Activated CD8-positive, alpha-beta T cell treated with anti-CD3 and anti-CD28 coated beads, Interleukin-2, amount 10 ng/mL, durations not matched to agents 7 days and 5 days (primary cell): ENCODE measurements around the gene PPP1R3F. TPM values are rescaled to one million over a fixed set of nuclear protein-coding genes. Genes with fewer than 3 reads are reported as not detected.
"Not testable (repeated sequence)": the region's sequence is repeated elsewhere in the genome, so short reads cannot be mapped to it uniquely, and the experiment has no call there.

Experiments
- ATAC-seq: fragments of 150-1000 bp; cut with Tn5 transposase; one replicate; pipeline ENCODE4 v1.10.0; 2021; ENCODE audit warnings: moderate library complexity
- CTCF ChIA-PET: fragments of 350-600 bp; sonication (Branson Sonifier 250); formaldehyde crosslinking; loops from one replicate; lab custom pipeline; 2021; ENCODE audit warnings: antibody characterized with exemption; lab: Charles Lee
- POLR2A ChIA-PET: fragments of 350-600 bp; sonication (Branson Sonifier 250); formaldehyde crosslinking; loops from one replicate; lab custom pipeline; 2021; ENCODE audit warnings: antibody characterized with exemption; lab: Charles Lee
- DNase-seq: peaks from one replicate; pipeline ENCODE4 v3.0.0-alpha.2; 2020
- H3K27ac Mint-ChIP-seq: one replicate; pipeline ENCODE4 v1.8.0; 2021; ENCODE audit warnings: mild to moderate bottlenecking, mixed read lengths
- H3K27me3 Mint-ChIP-seq: one replicate; pipeline ENCODE4 v1.8.0; 2021; ENCODE audit warnings: low read depth, mixed read lengths
- H3K36me3 Mint-ChIP-seq: one replicate; pipeline ENCODE4 v1.8.0; 2021; ENCODE audit warnings: low read depth, mixed read lengths
- H3K4me1 Mint-ChIP-seq: one replicate; pipeline ENCODE4 v1.8.0; 2021; ENCODE audit warnings: low read depth, mixed read lengths
- H3K4me3 Mint-ChIP-seq: one replicate; pipeline ENCODE4 v1.8.0; 2021; ENCODE audit warnings: mild to moderate bottlenecking, mixed read lengths
- H3K9me3 Mint-ChIP-seq: one replicate; pipeline ENCODE4 v1.8.0; 2022; ENCODE audit warnings: mixed read lengths; ENCODE audit not compliant: insufficient read depth
- total RNA-seq, 2 experiments: library from RNA; stranded (reverse); gene quantifications; one replicate each; pipeline ENCODE4 v1.2.3, GENCODE V29; 2021

Gene PPP1R3F
- total RNA-seq, 2 experiments from 2014 or later = 8.0 to 8.5 TPM

GRCh38 chrX:49322266-49322665, 52.7 kb downstream of the PPP1R3F start:
- H3K9me3 Mint-ChIP-seq, H3K36me3 Mint-ChIP-seq, CTCF ChIA-PET, POLR2A ChIA-PET, H3K27ac Mint-ChIP-seq, DNase-seq, H3K27me3 Mint-ChIP-seq, ATAC-seq, H3K4me3 Mint-ChIP-seq, H3K4me1 Mint-ChIP-seq: not testable (repeated sequence)

GRCh38 chrX:49323735-49324134, 54.1 kb downstream of the PPP1R3F start:
- H3K4me3 Mint-ChIP-seq, H3K27ac Mint-ChIP-seq, H3K9me3 Mint-ChIP-seq, POLR2A ChIA-PET, DNase-seq, H3K27me3 Mint-ChIP-seq, CTCF ChIA-PET, ATAC-seq, H3K4me1 Mint-ChIP-seq, H3K36me3 Mint-ChIP-seq: not testable (repeated sequence)

GRCh38 chrX:49330421-49330820, 60.8 kb downstream of the PPP1R3F start:
- H3K27me3 Mint-ChIP-seq, H3K9me3 Mint-ChIP-seq, H3K4me1 Mint-ChIP-seq, H3K36me3 Mint-ChIP-seq, POLR2A ChIA-PET, DNase-seq, H3K4me3 Mint-ChIP-seq, CTCF ChIA-PET, ATAC-seq, H3K27ac Mint-ChIP-seq: not testable (repeated sequence)

GRCh38 chrX:49331282-49331681, 61.7 kb downstream of the PPP1R3F start, which contains the start of gene GAGE13:
Gene GAGE13, plus strand, starts transcription at chrX:49331582. Its CDS starts 1,156 bp downstream, at chrX:49332738.
- H3K4me3 Mint-ChIP-seq, POLR2A ChIA-PET, H3K36me3 Mint-ChIP-seq, CTCF ChIA-PET, H3K27ac Mint-ChIP-seq, ATAC-seq, DNase-seq, H3K9me3 Mint-ChIP-seq, H3K4me1 Mint-ChIP-seq, H3K27me3 Mint-ChIP-seq: not testable (repeated sequence)

- H3K9me3 Mint-ChIP-seq, H3K4me1 Mint-ChIP-seq, H3K4me3 Mint-ChIP-seq, CTCF ChIA-PET, POLR2A ChIA-PET, H3K36me3 Mint-ChIP-seq, ATAC-seq, H3K27ac Mint-ChIP-seq, DNase-seq, H3K27me3 Mint-ChIP-seq: not testable (repeated sequence)
Observed at GRCh38 chrX:49331841-49332240, 62.2 kb downstream of the PPP1R3F start.

Other genes with a start within 250 kb of the PPP1R3F start
- gene TFE3, start 226.4 kb upstream of the PPP1R3F start, total RNA-seq = 10 to 100 TPM; 17.6 to 18.2 TPM
- gene CCDC120, start 210.8 kb upstream of the PPP1R3F start, total RNA-seq = 1 to 10 TPM; 5.0 to 5.4 TPM
- gene PRAF2, start 195.8 kb upstream of the PPP1R3F start, total RNA-seq = 10 to 100 TPM; 19.7 to 22.6 TPM
- gene WDR45, start 189.9 kb upstream of the PPP1R3F start, total RNA-seq = 10 to 100 TPM; 29.1 to 29.4 TPM
- 10 to 100 TPM; 26.1 to 26.2 TPM for gene GPKOW, start 146.1 kb upstream of the PPP1R3F start, total RNA-seq
- gene MAGIX, start 107.0 kb upstream of the PPP1R3F start, total RNA-seq = 1 to 10 TPM in 1 of 2 experiments, under 1 TPM in 1; 0.97 to 1.5 TPM
- gene PLP2, start 97.9 kb upstream of the PPP1R3F start, total RNA-seq = 100 to 1,000 TPM; 203 to 214 TPM
- 10 to 100 TPM; 13.9 TPM for gene PRICKLE3, start 83.4 kb upstream of the PPP1R3F start, total RNA-seq
- 1 to 10 TPM; 1.1 to 2.6 TPM for gene SYP, start 69.6 kb upstream of the PPP1R3F start, total RNA-seq
- under 1 TPM; 0.11 to 0.18 TPM for gene CACNA1F, start 36.5 kb upstream of the PPP1R3F start, total RNA-seq
- gene CCDC22, start 34.3 kb upstream of the PPP1R3F start, total RNA-seq = 10 to 100 TPM; 27.3 to 32.2 TPM
- gene FOXP3, start 5.1 kb upstream of the PPP1R3F start, total RNA-seq = 10 to 100 TPM; 14.6 to 15.4 TPM
- gene GAGE10, start 33.9 kb downstream of the PPP1R3F start, total RNA-seq = not detected
- not detected for gene GAGE12J, start 52.2 kb downstream of the PPP1R3F start, total RNA-seq
- not detected for gene GAGE13, start 61.8 kb downstream of the PPP1R3F start, total RNA-seq